Loucy (cell line): ENCODE measurements around the gene PNP.

Experiments
- H2AFZ ChIP-seq: fragments of 200-600 bp; sonication (generic); 2 replicates; pipeline ENCODE4 v1.6.0; 2016; ENCODE audit warnings: antibody characterized with exemption, mild to moderate bottlenecking, low read length, moderate library complexity
- H3F3A ChIP-seq: fragments of 200-600 bp; 2 replicates; pipeline ENCODE4 v1.6.0; 2016; ENCODE audit warnings: antibody characterized with exemption, low read depth, mild to moderate bottlenecking
- H3K27me3 ChIP-seq: fragments of 200-600 bp; sonication (generic); 2 replicates; pipeline ENCODE4 v1.6.1; 2014; ENCODE audit warnings: low read length, mild to moderate bottlenecking; ENCODE audit not compliant: insufficient read depth, poor library complexity, severe bottlenecking
- H3K36me3 ChIP-seq: fragments of 200-600 bp; sonication (generic); 2 replicates; pipeline ENCODE4 v1.6.1; 2016; ENCODE audit warnings: low read length; ENCODE audit not compliant: insufficient read depth
- H3K4me1 ChIP-seq: fragments of 200-600 bp; sonication (generic); 2 replicates; pipeline ENCODE4 v1.5.1; 2014; ENCODE audit warnings: low read length, mild to moderate bottlenecking; ENCODE audit not compliant: insufficient read depth, poor library complexity, severe bottlenecking
- H3K4me2 ChIP-seq: fragments of 200-600 bp; sonication (generic); 2 replicates; pipeline ENCODE4 v1.6.0; 2014; ENCODE audit warnings: antibody characterized with exemption, low read length, low read depth, mild to moderate bottlenecking; ENCODE audit not compliant: poor library complexity, severe bottlenecking
- H3K4me3 ChIP-seq: fragments of 200-600 bp; sonication (generic); 2 replicates; pipeline ENCODE4 v1.5.1; 2014; ENCODE audit warnings: low read length, mild to moderate bottlenecking, mixed read lengths; ENCODE audit not compliant: poor library complexity, severe bottlenecking
- H3K79me2 ChIP-seq: fragments of 200-600 bp; sonication (generic); 2 replicates; pipeline ENCODE4 v1.6.1; 2014; ENCODE audit warnings: low read length; ENCODE audit not compliant: insufficient read depth
- H3K9ac ChIP-seq: fragments of 200-600 bp; sonication (generic); 2 replicates; pipeline ENCODE4 v1.6.0; 2014; ENCODE audit warnings: mild to moderate bottlenecking, low read depth, low read length, moderate library complexity; ENCODE audit not compliant: poor library complexity, severe bottlenecking
- H3K9me2 ChIP-seq: fragments of 200-600 bp; sonication (generic); replicated peaks from 2 replicates; pipeline ENCODE4 v1.6.1; 2016; ENCODE audit warnings: low read depth, low read length, mixed read lengths
- H3K9me3 ChIP-seq: fragments of 200-600 bp; sonication (generic); 2 replicates; pipeline ENCODE4 v1.6.1; 2014; ENCODE audit warnings: mild to moderate bottlenecking, antibody characterized with exemption, low read length, low read depth; ENCODE audit not compliant: insufficient read depth
- H4K20me1 ChIP-seq: fragments of 200-600 bp; sonication (generic); 2 replicates; pipeline ENCODE4 v1.6.0; 2014; ENCODE audit warnings: antibody characterized with exemption, low read length, mild to moderate bottlenecking; ENCODE audit not compliant: insufficient read depth, poor library complexity, severe bottlenecking
- EZH2phosphoT487 ChIP-seq: fragments of 200-600 bp; IDR thresholded peaks from 2 replicates; pipeline ENCODE4 v1.6.1; 2018; ENCODE audit warnings: antibody characterized with exemption, mild to moderate bottlenecking, moderate library complexity, borderline replicate concordance
- TF ChIP-seq, protein P1 (sequence below): fragments of 200-600 bp; sonication (generic); conservative IDR thresholded peaks from 2 replicates; pipeline ENCODE4 v1.5.1; 2014; ENCODE audit warnings: mild to moderate bottlenecking, antibody characterized with exemption, low read length

Gene PNP

DNA sequence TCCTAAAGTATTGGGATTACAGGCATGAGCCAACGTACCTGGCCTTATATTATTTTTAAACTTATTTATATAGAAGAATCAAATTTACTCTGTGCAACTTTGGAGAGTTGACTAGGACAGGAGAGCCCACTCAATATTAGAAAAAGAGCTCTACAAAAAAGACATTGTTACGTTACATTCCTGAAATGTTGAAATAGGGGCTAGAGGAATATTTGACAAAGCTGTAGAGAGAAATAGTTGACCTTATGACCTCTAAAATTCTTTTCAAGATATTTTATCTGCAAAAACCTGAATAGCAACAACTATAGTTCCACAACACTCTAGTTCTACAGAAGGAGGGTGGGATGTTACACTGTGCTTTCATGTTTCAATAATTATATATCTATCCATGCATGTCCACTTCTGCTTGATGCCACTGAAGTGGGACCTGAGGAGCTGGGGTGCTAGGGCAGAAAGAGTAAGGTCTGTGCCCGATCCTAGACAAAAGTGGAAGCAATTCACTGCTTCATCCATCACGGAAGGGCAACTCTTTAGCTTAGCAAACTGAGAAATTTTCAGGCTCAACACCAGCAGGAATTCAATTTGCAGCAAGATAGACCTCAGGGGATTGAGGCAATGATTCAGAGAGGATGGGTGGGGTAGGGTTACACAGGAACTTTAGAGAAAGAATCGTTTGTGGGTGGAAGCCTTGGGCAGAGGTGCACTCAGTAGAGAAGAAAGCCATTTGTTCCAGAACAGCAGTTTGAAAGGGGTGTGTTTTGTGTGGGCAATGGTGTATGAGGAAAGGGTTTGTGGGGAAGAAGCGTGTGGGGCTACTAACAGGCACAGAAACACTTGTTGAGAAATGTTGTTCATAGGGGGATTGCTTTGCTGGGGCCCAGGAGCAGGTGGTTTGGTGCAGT lies 20.1 kb downstream of the PNP start:
- H3K9me2 ChIP-seq: no peaks in the 10 kb centered on the region

DNA sequence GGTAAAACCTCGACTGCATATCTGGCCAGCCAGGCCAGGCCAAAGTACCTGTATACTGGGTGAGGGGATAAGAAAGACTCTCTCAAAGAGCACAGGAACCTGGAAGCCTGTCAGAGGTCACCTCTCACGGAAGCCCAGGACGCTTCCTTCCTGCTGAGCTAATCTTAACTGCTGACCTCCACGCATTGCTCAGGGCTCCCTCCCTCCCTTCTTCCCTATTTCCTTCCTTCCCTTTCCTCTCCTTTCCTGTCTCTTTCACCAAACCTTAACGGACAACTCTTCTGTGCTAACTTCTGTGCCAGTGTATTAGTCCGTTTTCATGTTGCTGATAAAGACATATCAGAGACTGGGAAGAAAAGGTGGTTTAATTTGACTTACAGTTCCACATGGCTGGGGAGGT lies 21.4 kb downstream of the PNP start:
- H3F3A ChIP-seq: no peaks in the 10 kb centered on the region
- H3K4me1 ChIP-seq: peaks cover 62% of the 10 kb centered on the region
- H3K9me2 ChIP-seq: no peaks in the 10 kb centered on the region
- peak overlapping the region; percentile 53 for H3K4me2 ChIP-seq
- TF ChIP-seq, protein P1, sequence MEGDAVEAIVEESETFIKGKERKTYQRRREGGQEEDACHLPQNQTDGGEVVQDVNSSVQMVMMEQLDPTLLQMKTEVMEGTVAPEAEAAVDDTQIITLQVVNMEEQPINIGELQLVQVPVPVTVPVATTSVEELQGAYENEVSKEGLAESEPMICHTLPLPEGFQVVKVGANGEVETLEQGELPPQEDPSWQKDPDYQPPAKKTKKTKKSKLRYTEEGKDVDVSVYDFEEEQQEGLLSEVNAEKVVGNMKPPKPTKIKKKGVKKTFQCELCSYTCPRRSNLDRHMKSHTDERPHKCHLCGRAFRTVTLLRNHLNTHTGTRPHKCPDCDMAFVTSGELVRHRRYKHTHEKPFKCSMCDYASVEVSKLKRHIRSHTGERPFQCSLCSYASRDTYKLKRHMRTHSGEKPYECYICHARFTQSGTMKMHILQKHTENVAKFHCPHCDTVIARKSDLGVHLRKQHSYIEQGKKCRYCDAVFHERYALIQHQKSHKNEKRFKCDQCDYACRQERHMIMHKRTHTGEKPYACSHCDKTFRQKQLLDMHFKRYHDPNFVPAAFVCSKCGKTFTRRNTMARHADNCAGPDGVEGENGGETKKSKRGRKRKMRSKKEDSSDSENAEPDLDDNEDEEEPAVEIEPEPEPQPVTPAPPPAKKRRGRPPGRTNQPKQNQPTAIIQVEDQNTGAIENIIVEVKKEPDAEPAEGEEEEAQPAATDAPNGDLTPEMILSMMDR: no peak
- TF ChIP-seq EZH2phosphoT487: no peak
- peak overlapping the region; percentile 58 for H3K9ac ChIP-seq
- no peak overlapping the region for H3K4me3 ChIP-seq
- no peaks in the 10 kb centered on the region for H3K9me3 ChIP-seq
- no peak overlapping the region for H2AFZ ChIP-seq
- H3K36me3 ChIP-seq: no peaks in the 10 kb centered on the region
- no peaks in the 10 kb centered on the region for H3K27me3 ChIP-seq
- no peaks in the 10 kb centered on the region for H3K79me2 ChIP-seq
- H4K20me1 ChIP-seq: no peaks in the 10 kb centered on the region

More for the DNA sequence above, 20.1 kb downstream of the PNP start:
- no peaks in the 10 kb centered on the region for H3F3A ChIP-seq
- peak overlapping the region; percentile 58 for H3K9ac ChIP-seq
- no peaks in the 10 kb centered on the region for H3K36me3 ChIP-seq
- H3K4me2 ChIP-seq: peak overlapping the region; percentile 53
- peak overlapping the region; percentile 73 for H2AFZ ChIP-seq
- peak overlapping the region; percentile 44 for H3K4me3 ChIP-seq
- no peaks in the 10 kb centered on the region for H3K9me3 ChIP-seq
- H3K4me1 ChIP-seq: peaks cover 57% of the 10 kb centered on the region
- H4K20me1 ChIP-seq: no peaks in the 10 kb centered on the region
- H3K27me3 ChIP-seq: no peaks in the 10 kb centered on the region
- no peaks in the 10 kb centered on the region for H3K79me2 ChIP-seq
- TF ChIP-seq EZH2phosphoT487: no peak
- TF ChIP-seq, protein P1: no peak

DNA sequence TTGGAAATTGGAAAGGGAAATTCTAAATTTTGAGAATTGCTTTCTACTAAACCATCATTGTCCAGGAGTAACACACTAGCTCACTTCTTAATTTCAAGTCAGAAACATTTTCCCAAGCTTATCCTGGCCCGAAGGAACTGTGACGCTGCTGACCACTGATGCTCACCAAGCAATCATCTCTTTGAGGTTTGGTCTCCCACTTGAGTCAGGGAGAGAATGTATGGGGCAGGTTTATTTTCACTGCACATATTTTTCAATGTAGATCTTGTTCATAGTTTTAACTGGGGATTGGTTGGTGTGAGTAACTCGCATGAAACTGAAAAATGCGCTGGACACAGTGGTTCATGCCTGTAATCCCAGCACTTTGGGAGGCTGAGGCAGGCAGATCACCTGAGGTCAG lies 23.3 kb downstream of the PNP start:
- Histone ChIP-seq H3K27me3 (no peaks in the 10 kb centered on the region), H3K9me3 (no peaks in the 10 kb centered on the region), H3K36me3 (no peaks in the 10 kb centered on the region), H2AFZ (no peak overlapping the region), H3K4me2 (no peak overlapping the region), H3K9ac (no peak overlapping the region), H3K9me2 (no peaks in the 10 kb centered on the region), H3K79me2 (no peaks in the 10 kb centered on the region), H3K4me3 (no peak overlapping the region), H4K20me1 (no peaks in the 10 kb centered on the region), H3F3A (no peaks in the 10 kb centered on the region), H3K4me1 (peaks cover 52% of the 10 kb centered on the region)
- TF ChIP-seq, protein P1: no peak
- TF ChIP-seq EZH2phosphoT487: no peak
